Fibroblast of skin of scalp (primary cell): ENCODE data around the gene TRIM29.

Source experiments
- DNase-seq: peaks from one replicate; pipeline ENCODE4 v3.0.0-alpha.2; 2013

TRIM29 gene

GRCh38 chr11:120096369-120097191, 41.3 kb downstream of the TRIM29 start:
- DNase-seq: no peak

GRCh38 chr11:120095516-120095915, 42.4 kb downstream of the TRIM29 start:
- DNase-seq: no peak

GRCh38 chr11:120091701-120092100, 46.2 kb downstream of the TRIM29 start:
- no peak for DNase-seq

GRCh38 chr11:120091121-120091520, 46.8 kb downstream of the TRIM29 start:
- no peak for DNase-seq

GRCh38 chr11:120090411-120090810, 47.5 kb downstream of the TRIM29 start:
- no peak for DNase-seq

GRCh38 chr11:120089036-120090001, 48.6 kb downstream of the TRIM29 start:
- no peak for DNase-seq

- DNase-seq: no peak
Measured at GRCh38 chr11:120088056-120088455, 49.9 kb downstream of the TRIM29 start.

- DNase-seq: no peak
Measured at GRCh38 chr11:120086651-120087050, 51.3 kb downstream of the TRIM29 start.

GRCh38 chr11:120079750-120080610, 57.9 kb downstream of the TRIM29 start:
- peak; percentile 5 for DNase-seq

GRCh38 chr11:120078397-120078796, 59.5 kb downstream of the TRIM29 start:
- DNase-seq: no peak

- no peak for DNase-seq
Measured at GRCh38 chr11:120074076-120074475, 63.8 kb downstream of the TRIM29 start.

- no peak for DNase-seq
Measured at GRCh38 chr11:120073196-120073595, 64.7 kb downstream of the TRIM29 start.

- peak; percentile 41 for DNase-seq
Measured at GRCh38 chr11:120068114-120068573, 69.8 kb downstream of the TRIM29 start.

- no peak for DNase-seq
Measured at GRCh38 chr11:120067438-120068113, 70.3 kb downstream of the TRIM29 start.

- DNase-seq: no peak
Measured at GRCh38 chr11:120066738-120067437, 71.0 kb downstream of the TRIM29 start.

- DNase-seq: no peak
Measured at GRCh38 chr11:120065876-120066275, 72.0 kb downstream of the TRIM29 start.

GRCh38 chr11:120065176-120065575, 72.7 kb downstream of the TRIM29 start:
- no peak for DNase-seq

- no peak for DNase-seq
Measured at GRCh38 chr11:120064341-120064740, 73.6 kb downstream of the TRIM29 start.

GRCh38 chr11:120063686-120064340, 74.1 kb downstream of the TRIM29 start:
- no peak for DNase-seq

GRCh38 chr11:120062561-120062930, 75.4 kb downstream of the TRIM29 start:
- no peak for DNase-seq
